Measurements from ENCODE around the gene SCML1.

DNA sequence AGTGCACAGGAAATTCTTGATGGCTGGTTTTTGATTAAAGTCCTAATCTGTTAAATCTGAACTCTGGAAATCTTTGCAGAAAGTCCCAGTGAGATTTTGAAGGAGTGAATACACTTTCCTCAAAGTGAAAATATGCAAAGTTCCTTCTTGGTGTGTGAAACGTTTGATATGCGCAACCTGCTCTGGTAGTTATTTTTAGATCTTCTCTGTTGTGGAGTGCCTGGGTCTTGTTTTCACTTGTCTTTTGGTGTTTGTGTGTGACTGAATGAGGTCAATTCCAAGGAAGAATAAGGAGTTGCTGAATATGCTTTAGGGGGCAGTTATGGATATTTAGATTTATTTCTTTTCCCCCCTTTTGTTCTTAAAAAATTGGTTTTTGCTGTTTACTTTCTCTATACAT is 41.7 kb downstream of the SCML1 start:
- TF ChIP-seq, protein P1, sequence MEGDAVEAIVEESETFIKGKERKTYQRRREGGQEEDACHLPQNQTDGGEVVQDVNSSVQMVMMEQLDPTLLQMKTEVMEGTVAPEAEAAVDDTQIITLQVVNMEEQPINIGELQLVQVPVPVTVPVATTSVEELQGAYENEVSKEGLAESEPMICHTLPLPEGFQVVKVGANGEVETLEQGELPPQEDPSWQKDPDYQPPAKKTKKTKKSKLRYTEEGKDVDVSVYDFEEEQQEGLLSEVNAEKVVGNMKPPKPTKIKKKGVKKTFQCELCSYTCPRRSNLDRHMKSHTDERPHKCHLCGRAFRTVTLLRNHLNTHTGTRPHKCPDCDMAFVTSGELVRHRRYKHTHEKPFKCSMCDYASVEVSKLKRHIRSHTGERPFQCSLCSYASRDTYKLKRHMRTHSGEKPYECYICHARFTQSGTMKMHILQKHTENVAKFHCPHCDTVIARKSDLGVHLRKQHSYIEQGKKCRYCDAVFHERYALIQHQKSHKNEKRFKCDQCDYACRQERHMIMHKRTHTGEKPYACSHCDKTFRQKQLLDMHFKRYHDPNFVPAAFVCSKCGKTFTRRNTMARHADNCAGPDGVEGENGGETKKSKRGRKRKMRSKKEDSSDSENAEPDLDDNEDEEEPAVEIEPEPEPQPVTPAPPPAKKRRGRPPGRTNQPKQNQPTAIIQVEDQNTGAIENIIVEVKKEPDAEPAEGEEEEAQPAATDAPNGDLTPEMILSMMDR (IDR thresholded peaks at IDR 0.05; ENCODE audit: low read depth, low read length, poor library complexity, severe bottlenecking), result no peak
- TF ChIP-seq EZH2phosphoT487 (IDR thresholded peaks at IDR 0.05; ENCODE audit: borderline replicate concordance, low read length), result no peak
